GM04503 (cell line): ENCODE data around the gene CARD9.

Source experiments
- DNase-seq: peaks from one replicate; pipeline ENCODE4 v3.0.0-alpha.2; 2012; ENCODE audit warnings: low read depth

CARD9 gene

GRCh38 chr9:136335296-136336155 lies 37.9 kb downstream of the CARD9 start:
- DNase-seq = no peak

GRCh38 chr9:136334541-136334940 lies 38.9 kb downstream of the CARD9 start:
- DNase-seq = no peak

- DNase-seq = no peak
Measured at GRCh38 chr9:136333486-136333885, 40.0 kb downstream of the CARD9 start.

GRCh38 chr9:136333045-136333444 lies 40.4 kb downstream of the CARD9 start:
- no peak for DNase-seq

- DNase-seq = no peak
Measured at GRCh38 chr9:136332482-136332983, 40.9 kb downstream of the CARD9 start.

- DNase-seq = no peak
Measured at GRCh38 chr9:136331556-136332481, 41.6 kb downstream of the CARD9 start.

GRCh38 chr9:136331030-136331429 lies 42.4 kb downstream of the CARD9 start:
- no peak for DNase-seq

- no peak for DNase-seq
Measured at GRCh38 chr9:136330406-136330990, 43.0 kb downstream of the CARD9 start.

- DNase-seq = no peak
Measured at GRCh38 chr9:136329636-136330405, 43.6 kb downstream of the CARD9 start.

- DNase-seq = no peak
Measured at GRCh38 chr9:136329211-136329627, 44.2 kb downstream of the CARD9 start.

GRCh38 chr9:136328622-136329041 lies 44.8 kb downstream of the CARD9 start:
- DNase-seq = no peak

GRCh38 chr9:136328011-136328621 lies 45.4 kb downstream of the CARD9 start:
- DNase-seq = no peak

- no peak for DNase-seq
Measured at GRCh38 chr9:136327304-136327974, 46.0 kb downstream of the CARD9 start, which contains the start of gene GPSM1. GPSM1 (plus strand) TSS chr9:136327539; CDS start chr9:136327696, 157 bp downstream.

GRCh38 chr9:136326761-136327303 lies 46.6 kb downstream of the CARD9 start:
- no peak for DNase-seq

GRCh38 chr9:136326061-136326760 lies 47.3 kb downstream of the CARD9 start:
- DNase-seq = peak; percentile 64

- DNase-seq = no peak
Measured at GRCh38 chr9:136325358-136325757, 48.1 kb downstream of the CARD9 start.

GRCh38 chr9:136324501-136325300 lies 48.8 kb downstream of the CARD9 start:
- DNase-seq = no peak

GRCh38 chr9:136323371-136323789 lies 50.1 kb downstream of the CARD9 start:
- no peak for DNase-seq
